Measurements from ENCODE around the gene CLEC1A.
A peak's percentile ranks its signal among the peaks of the same experiment; 100 is the strongest.

The CLEC1A gene

DNA sequence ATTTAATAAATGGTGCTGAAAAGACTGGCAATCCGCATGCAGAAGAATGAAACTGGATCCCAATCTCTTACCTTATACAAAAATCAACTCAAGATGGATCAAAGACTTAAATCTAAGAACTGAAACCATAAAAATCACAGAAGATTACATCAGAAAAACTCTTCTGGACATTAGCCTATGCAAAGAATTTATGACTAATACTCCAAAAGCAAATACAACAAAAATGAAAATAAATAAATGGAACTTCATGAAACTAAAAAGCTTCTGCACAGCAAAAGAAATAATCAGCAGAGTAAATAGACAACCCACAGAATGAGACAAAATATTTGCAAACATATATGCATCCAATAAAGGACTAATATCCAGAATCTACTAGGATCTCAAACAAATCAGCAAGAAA is 14.3 kb upstream of the CLEC1A start:
- Histone ChIP-seq H2BK15ac (replicated peaks; ENCODE audit: low read depth) (no peak overlapping the region), H2BK5ac (ENCODE audit: low read length) (no peak overlapping the region), H4K5ac (ENCODE audit: low read length) (no peak overlapping the region), H3K36me3 (ENCODE audit: control insufficient read depth, insufficient read depth, low read length) (no peaks in the 10 kb centered on the region), H3K79me2 (ENCODE audit: control insufficient read depth, insufficient read depth, low read length) (no peaks in the 10 kb centered on the region), H3K4me1 (ENCODE audit: control insufficient read depth, low read depth, low read length) (no peaks in the 10 kb centered on the region), H3K79me1 (ENCODE audit: low read length) (no peaks in the 10 kb centered on the region), H3K23ac (ENCODE audit: low read length) (no peak overlapping the region), H2AK5ac (ENCODE audit: low read length) (no peak overlapping the region), H3K9ac (ENCODE audit: low read length) (no peak overlapping the region), H3K27ac (ENCODE audit: low read depth, low read length) (no peak overlapping the region), H3K4me2 (ENCODE audit: low read length) (no peak overlapping the region), H3K4ac (ENCODE audit: low read depth, low read length) (no peak overlapping the region), H3K4me3 (ENCODE audit: low read length) (no peak overlapping the region), H4K8ac (ENCODE audit: low read depth, low read length) (no peak overlapping the region), H3K18ac (ENCODE audit: low read length) (no peak overlapping the region), H3K56ac (ENCODE audit: low read length) (no peak overlapping the region), H3K27me3 (ENCODE audit: insufficient read depth, low read length, poor library complexity) (no peaks in the 10 kb centered on the region), H2BK120ac (ENCODE audit: low read depth, low read length) (no peak overlapping the region)
- WGBS (ENCODE audit: extremely low coverage, insufficient coverage, low lambda C conversion rate): no CpG with 5 or more reads among the region's 1 CpG
- DNase-seq: no peak

GRCh38 chr12:10111451-10111850 is 12.7 kb upstream of the CLEC1A start:
- Histone ChIP-seq H3K4me3 (ENCODE audit: low read length) (no peak overlapping the region), H2BK120ac (ENCODE audit: low read depth, low read length) (no peak overlapping the region), H3K79me2 (ENCODE audit: control insufficient read depth, insufficient read depth, low read length) (no peaks in the 10 kb centered on the region), H3K27ac (ENCODE audit: low read depth, low read length) (no peak overlapping the region), H3K27me3 (ENCODE audit: insufficient read depth, low read length, poor library complexity) (no peaks in the 10 kb centered on the region), H3K9ac (ENCODE audit: low read length) (no peak overlapping the region), H3K4me1 (ENCODE audit: control insufficient read depth, low read depth, low read length) (no peaks in the 10 kb centered on the region), H4K5ac (ENCODE audit: low read length) (no peak overlapping the region), H4K8ac (ENCODE audit: low read depth, low read length) (no peak overlapping the region), H2BK5ac (ENCODE audit: low read length) (no peak overlapping the region), H3K56ac (ENCODE audit: low read length) (no peak overlapping the region), H3K4ac (ENCODE audit: low read depth, low read length) (no peak overlapping the region), H3K18ac (ENCODE audit: low read length) (no peak overlapping the region), H3K23ac (ENCODE audit: low read length) (no peak overlapping the region), H3K4me2 (ENCODE audit: low read length) (no peak overlapping the region), H3K79me1 (ENCODE audit: low read length) (no peaks in the 10 kb centered on the region), H2AK5ac (ENCODE audit: low read length) (no peak overlapping the region), H2BK15ac (replicated peaks; ENCODE audit: low read depth) (no peak overlapping the region), H3K36me3 (ENCODE audit: control insufficient read depth, insufficient read depth, low read length) (no peaks in the 10 kb centered on the region)
- no peak for DNase-seq
- WGBS (ENCODE audit: extremely low coverage, insufficient coverage, low lambda C conversion rate): no CpG with 5 or more reads among the region's 38 CpGs

- no peak overlapping the region for H4K8ac ChIP-seq (ENCODE audit: low read depth, low read length)
- no peak overlapping the region for H2BK120ac ChIP-seq (ENCODE audit: low read depth, low read length)
- H3K36me3 ChIP-seq (ENCODE audit: control insufficient read depth, insufficient read depth, low read length): no peaks in the 10 kb centered on the region
- no peaks in the 10 kb centered on the region for H3K4me1 ChIP-seq (ENCODE audit: control insufficient read depth, low read depth, low read length)
- H3K27me3 ChIP-seq (ENCODE audit: insufficient read depth, low read length, poor library complexity): no peaks in the 10 kb centered on the region
- no peak overlapping the region for H3K4me2 ChIP-seq (ENCODE audit: low read length)
- no peak overlapping the region for H3K4ac ChIP-seq (ENCODE audit: low read depth, low read length)
- WGBS (ENCODE audit: extremely low coverage, insufficient coverage, low lambda C conversion rate): no CpG with 5 or more reads among the region's 2 CpGs
- no peaks in the 10 kb centered on the region for H3K79me1 ChIP-seq (ENCODE audit: low read length)
- no peak overlapping the region for H3K23ac ChIP-seq (ENCODE audit: low read length)
- no peak overlapping the region for H2AK5ac ChIP-seq (ENCODE audit: low read length)
- H3K79me2 ChIP-seq (ENCODE audit: control insufficient read depth, insufficient read depth, low read length): no peaks in the 10 kb centered on the region
- H3K18ac ChIP-seq (ENCODE audit: low read length): no peak overlapping the region
- no peak for DNase-seq
- no peak overlapping the region for H2BK5ac ChIP-seq (ENCODE audit: low read length)
- H3K4me3 ChIP-seq (ENCODE audit: low read length): no peak overlapping the region
- H4K5ac ChIP-seq (ENCODE audit: low read length): no peak overlapping the region
- H3K27ac ChIP-seq (ENCODE audit: low read depth, low read length): no peak overlapping the region
- no peak overlapping the region for H3K9ac ChIP-seq (ENCODE audit: low read length)
- no peak overlapping the region for H2BK15ac ChIP-seq (replicated peaks; ENCODE audit: low read depth)
- no peak overlapping the region for H3K56ac ChIP-seq (ENCODE audit: low read length)
These were observed 11.6 kb upstream of the CLEC1A start for GRCh38 chr12:10110256-10110844.

DNA sequence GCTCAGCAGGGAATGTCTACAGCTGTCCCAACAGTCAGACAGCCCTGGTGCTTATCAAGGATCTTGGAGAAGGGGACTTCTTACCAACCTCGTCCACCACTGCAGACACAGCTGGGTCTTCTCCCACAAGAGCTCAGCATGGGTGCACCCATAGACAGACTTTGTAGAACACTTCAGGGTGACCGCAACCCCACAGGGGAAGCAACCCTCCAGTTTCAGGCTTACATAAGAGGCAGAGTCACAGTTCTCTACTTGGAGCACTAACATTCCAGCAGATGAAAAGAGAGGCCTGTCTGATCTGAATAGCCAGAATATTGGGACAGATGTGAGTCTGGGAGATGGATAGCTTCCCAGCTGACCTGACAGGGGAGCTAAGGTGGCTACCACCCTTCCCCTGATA is 3.5 kb upstream of the CLEC1A start:
- Histone ChIP-seq H3K18ac (ENCODE audit: low read length) (no peak overlapping the region), H3K56ac (ENCODE audit: low read length) (no peak overlapping the region), H3K4ac (ENCODE audit: low read depth, low read length) (no peak overlapping the region), H2BK5ac (ENCODE audit: low read length) (peak overlapping the region; percentile 35), H3K4me3 (ENCODE audit: low read length) (no peak overlapping the region), H3K36me3 (ENCODE audit: control insufficient read depth, insufficient read depth, low read length) (no peaks in the 10 kb centered on the region), H4K5ac (ENCODE audit: low read length) (peak overlapping the region; percentile 56), H3K9ac (ENCODE audit: low read length) (no peak overlapping the region), H3K79me1 (ENCODE audit: low read length) (no peaks in the 10 kb centered on the region), H2AK5ac (ENCODE audit: low read length) (no peak overlapping the region), H2BK120ac (ENCODE audit: low read depth, low read length) (no peak overlapping the region), H3K79me2 (ENCODE audit: control insufficient read depth, insufficient read depth, low read length) (no peaks in the 10 kb centered on the region), H3K4me2 (ENCODE audit: low read length) (no peak overlapping the region), H3K23ac (ENCODE audit: low read length) (no peak overlapping the region), H3K4me1 (ENCODE audit: control insufficient read depth, low read depth, low read length) (peaks cover 12% of the 10 kb centered on the region), H3K27ac (ENCODE audit: low read depth, low read length) (no peak overlapping the region), H4K8ac (ENCODE audit: low read depth, low read length) (no peak overlapping the region), H3K27me3 (ENCODE audit: insufficient read depth, low read length, poor library complexity) (no peaks in the 10 kb centered on the region), H2BK15ac (replicated peaks; ENCODE audit: low read depth) (no peak overlapping the region)
- DNase-seq: no peak
- WGBS (ENCODE audit: extremely low coverage, insufficient coverage, low lambda C conversion rate): no CpG with 5 or more reads among the region's 2 CpGs

DNA sequence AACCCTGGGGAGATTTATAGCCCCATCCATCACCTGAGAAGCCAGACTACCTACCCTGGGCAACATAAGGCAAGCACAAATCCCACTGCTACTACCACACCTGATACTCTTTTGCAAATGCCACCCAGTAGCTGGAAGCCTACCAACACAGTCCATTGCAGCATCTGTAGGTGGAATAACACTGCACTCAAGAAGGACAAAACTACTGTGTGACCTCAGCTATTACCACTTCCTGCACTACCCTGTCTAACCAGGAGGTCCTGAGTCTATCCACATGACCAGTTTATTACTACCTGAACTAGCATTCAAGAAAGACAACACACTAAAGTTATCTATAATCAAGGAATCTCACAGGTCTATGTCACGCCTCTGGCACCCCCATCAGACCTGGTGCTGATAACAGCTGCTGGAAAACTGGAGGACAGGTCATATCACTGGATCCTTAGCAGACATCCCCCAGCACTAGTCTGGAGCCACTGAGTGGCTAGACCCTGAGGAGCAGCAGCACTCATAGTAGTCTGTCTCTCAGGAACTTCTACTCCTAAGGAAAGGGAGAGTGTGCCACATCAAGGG is 2.9 kb upstream of the CLEC1A start:
- H3K4me1 ChIP-seq (ENCODE audit: control insufficient read depth, low read depth, low read length): peaks cover 12% of the 10 kb centered on the region
- no peak overlapping the region for H4K5ac ChIP-seq (ENCODE audit: low read length)
- H3K36me3 ChIP-seq (ENCODE audit: control insufficient read depth, insufficient read depth, low read length): no peaks in the 10 kb centered on the region
- H3K4me3 ChIP-seq (ENCODE audit: low read length): no peak overlapping the region
- DNase-seq: peak; percentile 78
- H3K56ac ChIP-seq (ENCODE audit: low read length): no peak overlapping the region
- no peak overlapping the region for H4K8ac ChIP-seq (ENCODE audit: low read depth, low read length)
- H2AK5ac ChIP-seq (ENCODE audit: low read length): no peak overlapping the region
- no peaks in the 10 kb centered on the region for H3K79me2 ChIP-seq (ENCODE audit: control insufficient read depth, insufficient read depth, low read length)
- no peak overlapping the region for H2BK5ac ChIP-seq (ENCODE audit: low read length)
- H3K27ac ChIP-seq (ENCODE audit: low read depth, low read length): no peak overlapping the region
- no peak overlapping the region for H2BK15ac ChIP-seq (replicated peaks; ENCODE audit: low read depth)
- no peak overlapping the region for H3K9ac ChIP-seq (ENCODE audit: low read length)
- no peaks in the 10 kb centered on the region for H3K27me3 ChIP-seq (ENCODE audit: insufficient read depth, low read length, poor library complexity)
- WGBS (ENCODE audit: extremely low coverage, insufficient coverage, low lambda C conversion rate): no CpG with 5 or more reads among the region's 1 CpG
- H2BK120ac ChIP-seq (ENCODE audit: low read depth, low read length): no peak overlapping the region
- H3K79me1 ChIP-seq (ENCODE audit: low read length): no peaks in the 10 kb centered on the region
- H3K4me2 ChIP-seq (ENCODE audit: low read length): no peak overlapping the region
- H3K18ac ChIP-seq (ENCODE audit: low read length): no peak overlapping the region
- H3K23ac ChIP-seq (ENCODE audit: low read length): no peak overlapping the region
- H3K4ac ChIP-seq (ENCODE audit: low read depth, low read length): no peak overlapping the region

DNA sequence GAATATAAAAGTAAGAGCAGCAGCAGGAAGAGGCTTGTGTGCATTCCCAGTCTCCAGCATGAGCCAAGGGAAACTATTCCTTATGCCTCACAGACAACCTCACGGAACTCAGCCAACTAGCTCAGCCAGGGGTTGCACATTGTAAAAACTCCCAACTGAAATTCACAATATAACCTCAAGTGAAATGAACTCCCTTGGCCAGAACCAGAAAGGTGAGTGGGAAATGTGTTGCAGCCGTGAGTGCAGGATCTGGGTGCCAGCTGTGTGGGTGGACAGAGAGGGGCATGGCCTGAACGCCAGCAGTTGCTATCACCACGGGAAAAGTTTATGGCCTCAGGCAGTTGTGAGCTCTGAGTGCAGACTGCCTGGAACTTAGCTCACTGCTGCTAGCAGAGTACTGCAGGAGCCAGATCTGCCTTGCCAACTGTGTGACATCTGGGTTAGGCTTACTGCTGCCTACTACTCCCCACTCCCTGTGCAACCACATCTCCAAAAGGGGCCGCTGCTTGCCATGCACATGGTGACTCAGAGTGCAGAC is 2.3 kb upstream of the CLEC1A start:
- Histone ChIP-seq H3K79me1 (ENCODE audit: low read length) (no peaks in the 10 kb centered on the region), H3K36me3 (ENCODE audit: control insufficient read depth, insufficient read depth, low read length) (no peaks in the 10 kb centered on the region), H3K79me2 (ENCODE audit: control insufficient read depth, insufficient read depth, low read length) (no peaks in the 10 kb centered on the region), H4K5ac (ENCODE audit: low read length) (no peak overlapping the region), H3K27ac (ENCODE audit: low read depth, low read length) (no peak overlapping the region), H3K23ac (ENCODE audit: low read length) (no peak overlapping the region), H3K27me3 (ENCODE audit: insufficient read depth, low read length, poor library complexity) (no peaks in the 10 kb centered on the region), H4K8ac (ENCODE audit: low read depth, low read length) (no peak overlapping the region), H3K4ac (ENCODE audit: low read depth, low read length) (no peak overlapping the region), H2BK5ac (ENCODE audit: low read length) (no peak overlapping the region), H3K18ac (ENCODE audit: low read length) (no peak overlapping the region), H2BK120ac (ENCODE audit: low read depth, low read length) (no peak overlapping the region), H3K4me2 (ENCODE audit: low read length) (no peak overlapping the region), H3K9ac (ENCODE audit: low read length) (no peak overlapping the region), H2AK5ac (ENCODE audit: low read length) (no peak overlapping the region), H2BK15ac (replicated peaks; ENCODE audit: low read depth) (no peak overlapping the region), H3K4me3 (ENCODE audit: low read length) (no peak overlapping the region), H3K56ac (ENCODE audit: low read length) (peak overlapping the region; percentile 10), H3K4me1 (ENCODE audit: control insufficient read depth, low read depth, low read length) (peaks cover 12% of the 10 kb centered on the region)
- DNase-seq: peak; percentile 54
- no CpG with 5 or more reads among the region's 5 CpGs for WGBS (ENCODE audit: extremely low coverage, insufficient coverage, low lambda C conversion rate)
